ENCODE measurements around the gene MAGOHB.

Gene MAGOHB

DNA sequence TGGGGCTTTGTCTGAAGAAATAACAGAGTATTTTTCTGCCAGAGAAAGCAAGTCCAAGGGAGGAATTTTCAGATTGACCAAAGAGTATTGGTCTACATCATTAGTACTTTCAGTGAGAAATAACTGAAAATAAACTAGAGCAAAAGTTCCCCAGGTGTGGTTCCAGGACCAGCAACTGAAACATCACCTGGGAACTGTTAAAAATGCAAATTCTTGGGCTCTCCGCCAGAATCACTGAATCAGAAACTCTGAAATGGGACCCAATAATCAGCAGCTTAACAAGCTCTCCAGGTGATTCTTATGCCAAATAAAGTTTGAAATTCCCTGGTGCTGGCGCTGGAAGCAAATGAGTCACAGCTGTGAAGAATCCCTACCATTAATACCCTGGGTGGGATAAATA is 55.6 kb downstream of the MAGOHB start:
- Histone ChIP-seq H2AK5ac (ENCODE audit: low read length, severe bottlenecking) (no peak overlapping the region), H3K79me1 (replicated peaks; ENCODE audit: low read length, poor library complexity, severe bottlenecking) (no peaks in the 10 kb centered on the region), H3K27me3 (ENCODE audit: control insufficient read depth in 1 of 2, insufficient read depth in 1 of 2, low read length in 2 of 2) (no peaks in the 10 kb centered on the region), H3K27ac (ENCODE audit: low read length, poor library complexity, severe bottlenecking) (no peak overlapping the region), H3K4me2 (ENCODE audit: low read length, poor library complexity, severe bottlenecking) (no peak overlapping the region), H4K8ac (ENCODE audit: low read length) (no peak overlapping the region), H3K4me1 (ENCODE audit: control insufficient read depth, insufficient read depth, low read depth, low read length) (no peaks in the 10 kb centered on the region), H3K9me3 (ENCODE audit: control insufficient read depth, low read length) (peaks cover 7% of the 10 kb centered on the region), H2AFZ (ENCODE audit: low read depth, low read length) (no peak overlapping the region), H3K14ac (ENCODE audit: low read length in 2 of 2) (no peak overlapping the region), H3K23ac (ENCODE audit: low read length in 2 of 2) (no peak overlapping the region), H3K4ac (ENCODE audit: low read depth in 1 of 2, low read length in 2 of 2) (no peak overlapping the region), H2BK5ac (ENCODE audit: low read depth, low read length, poor library complexity, severe bottlenecking) (no peak overlapping the region), H4K91ac (ENCODE audit: low read length) (no peak overlapping the region), H3K18ac (ENCODE audit: low read depth in 1 of 2, low read length in 2 of 2) (no peak overlapping the region), H2BK120ac (ENCODE audit: low read depth, low read length) (no peak overlapping the region), H3K4me3 (ENCODE audit: insufficient read depth in 1 of 2, low read depth in 1 of 2, low read length in 2 of 2) (no peak overlapping the region), H2BK15ac (ENCODE audit: low read depth, poor library complexity, severe bottlenecking) (no peak overlapping the region), H3K36me3 (ENCODE audit: control insufficient read depth in 1 of 2, insufficient read depth in 2 of 2, low read depth in 1 of 2, low read length in 2 of 2) (no peaks in the 10 kb centered on the region), H3K9ac (ENCODE audit: low read length) (no peak overlapping the region), H2BK12ac (ENCODE audit: low read length in 2 of 2) (no peak overlapping the region)
- WGBS = 100% methylated on average over 1 of the region's 2 CpGs
- no peak for DNase-seq

DNA sequence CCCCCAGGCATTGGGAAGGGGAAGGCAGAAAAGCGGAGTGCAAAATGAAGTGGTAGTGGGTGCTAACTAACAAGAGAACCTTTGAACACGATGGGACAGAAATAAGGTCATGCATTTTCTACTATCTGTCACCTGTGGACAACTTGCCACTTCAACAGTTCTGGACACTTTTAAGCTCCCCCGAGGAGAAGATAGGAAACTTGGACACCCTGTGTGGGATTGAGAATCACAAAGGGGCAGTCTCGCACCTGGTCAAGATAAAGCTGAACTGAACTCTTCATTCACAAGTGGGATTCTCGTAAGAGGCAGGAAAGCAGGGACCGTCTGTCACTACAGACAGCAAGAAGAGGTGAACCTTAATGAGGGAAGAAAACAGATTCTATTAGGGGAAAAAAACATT is 56.1 kb downstream of the MAGOHB start:
- H3K9ac ChIP-seq (ENCODE audit: low read length) = no peak overlapping the region
- no peak overlapping the region for H3K4me2 ChIP-seq (ENCODE audit: low read length, poor library complexity, severe bottlenecking)
- WGBS = 73% methylated on average over 6 of the region's 6 CpGs
- H2BK12ac ChIP-seq (ENCODE audit: low read length in 2 of 2) = no peak overlapping the region
- no peak overlapping the region for H2BK5ac ChIP-seq (ENCODE audit: low read depth, low read length, poor library complexity, severe bottlenecking)
- H3K27me3 ChIP-seq (ENCODE audit: control insufficient read depth in 1 of 2, insufficient read depth in 1 of 2, low read length in 2 of 2) = no peaks in the 10 kb centered on the region
- no peak overlapping the region for H2BK15ac ChIP-seq (ENCODE audit: low read depth, poor library complexity, severe bottlenecking)
- H3K4ac ChIP-seq (ENCODE audit: low read depth in 1 of 2, low read length in 2 of 2) = no peak overlapping the region
- H3K4me1 ChIP-seq (ENCODE audit: control insufficient read depth, insufficient read depth, low read depth, low read length) = no peaks in the 10 kb centered on the region
- H3K9me3 ChIP-seq (ENCODE audit: control insufficient read depth, low read length) = peaks cover 7% of the 10 kb centered on the region
- no peaks in the 10 kb centered on the region for H3K36me3 ChIP-seq (ENCODE audit: control insufficient read depth in 1 of 2, insufficient read depth in 2 of 2, low read depth in 1 of 2, low read length in 2 of 2)
- H3K23ac ChIP-seq (ENCODE audit: low read length in 2 of 2) = no peak overlapping the region
- H3K4me3 ChIP-seq (ENCODE audit: insufficient read depth in 1 of 2, low read depth in 1 of 2, low read length in 2 of 2) = no peak overlapping the region
- no peak for DNase-seq
- H4K91ac ChIP-seq (ENCODE audit: low read length) = no peak overlapping the region
- H4K8ac ChIP-seq (ENCODE audit: low read length) = no peak overlapping the region
- H2AK5ac ChIP-seq (ENCODE audit: low read length, severe bottlenecking) = no peak overlapping the region
- no peaks in the 10 kb centered on the region for H3K79me1 ChIP-seq (replicated peaks; ENCODE audit: low read length, poor library complexity, severe bottlenecking)
- H3K14ac ChIP-seq (ENCODE audit: low read length in 2 of 2) = no peak overlapping the region
- H3K27ac ChIP-seq (ENCODE audit: low read length, poor library complexity, severe bottlenecking) = no peak overlapping the region
- no peak overlapping the region for H2BK120ac ChIP-seq (ENCODE audit: low read depth, low read length)
- H3K18ac ChIP-seq (ENCODE audit: low read depth in 1 of 2, low read length in 2 of 2) = no peak overlapping the region
- no peak overlapping the region for H2AFZ ChIP-seq (ENCODE audit: low read depth, low read length)

- Histone ChIP-seq H2BK12ac (ENCODE audit: low read length in 2 of 2) (no peak overlapping the region), H3K36me3 (ENCODE audit: control insufficient read depth in 1 of 2, insufficient read depth in 2 of 2, low read depth in 1 of 2, low read length in 2 of 2) (no peaks in the 10 kb centered on the region), H2BK120ac (ENCODE audit: low read depth, low read length) (no peak overlapping the region), H2BK15ac (ENCODE audit: low read depth, poor library complexity, severe bottlenecking) (no peak overlapping the region), H3K4me1 (ENCODE audit: control insufficient read depth, insufficient read depth, low read depth, low read length) (peaks cover 4% of the 10 kb centered on the region), H3K27ac (ENCODE audit: low read length, poor library complexity, severe bottlenecking) (no peak overlapping the region), H2AFZ (ENCODE audit: low read depth, low read length) (no peak overlapping the region), H3K4ac (ENCODE audit: low read depth in 1 of 2, low read length in 2 of 2) (no peak overlapping the region), H3K4me3 (ENCODE audit: insufficient read depth in 1 of 2, low read depth in 1 of 2, low read length in 2 of 2) (no peak overlapping the region), H3K4me2 (ENCODE audit: low read length, poor library complexity, severe bottlenecking) (no peak overlapping the region), H4K91ac (ENCODE audit: low read length) (no peak overlapping the region), H2AK5ac (ENCODE audit: low read length, severe bottlenecking) (no peak overlapping the region), H3K9me3 (ENCODE audit: control insufficient read depth, low read length) (peaks cover 7% of the 10 kb centered on the region), H3K14ac (ENCODE audit: low read length in 2 of 2) (no peak overlapping the region), H2BK5ac (ENCODE audit: low read depth, low read length, poor library complexity, severe bottlenecking) (no peak overlapping the region), H3K18ac (ENCODE audit: low read depth in 1 of 2, low read length in 2 of 2) (no peak overlapping the region), H4K8ac (ENCODE audit: low read length) (no peak overlapping the region), H3K79me1 (replicated peaks; ENCODE audit: low read length, poor library complexity, severe bottlenecking) (no peaks in the 10 kb centered on the region), H3K23ac (ENCODE audit: low read length in 2 of 2) (no peak overlapping the region), H3K27me3 (ENCODE audit: control insufficient read depth in 1 of 2, insufficient read depth in 1 of 2, low read length in 2 of 2) (no peaks in the 10 kb centered on the region), H3K9ac (ENCODE audit: low read length) (no peak overlapping the region)
- no peak for DNase-seq
- WGBS = 95% methylated on average over 5 of the region's 7 CpGs
Measured at GRCh38 chr12:10554756-10555481, 58.5 kb downstream of the MAGOHB start.

GRCh38 chr12:10554228-10554755 is 59.1 kb downstream of the MAGOHB start:
- 90% methylated on average over 5 of the region's 6 CpGs for WGBS

More at GRCh38 chr12:10554228-10554755, 59.1 kb downstream of the MAGOHB start:
- H3K4ac ChIP-seq (ENCODE audit: low read depth in 1 of 2, low read length in 2 of 2) = no peak overlapping the region
- H2BK120ac ChIP-seq (ENCODE audit: low read depth, low read length) = no peak overlapping the region
- no peak overlapping the region for H3K4me3 ChIP-seq (ENCODE audit: insufficient read depth in 1 of 2, low read depth in 1 of 2, low read length in 2 of 2)
- H3K23ac ChIP-seq (ENCODE audit: low read length in 2 of 2) = no peak overlapping the region
- H3K9ac ChIP-seq (ENCODE audit: low read length) = no peak overlapping the region
- H3K4me1 ChIP-seq (ENCODE audit: control insufficient read depth, insufficient read depth, low read depth, low read length) = peaks cover 4% of the 10 kb centered on the region
- no peak overlapping the region for H4K91ac ChIP-seq (ENCODE audit: low read length)
- no peak overlapping the region for H2AK5ac ChIP-seq (ENCODE audit: low read length, severe bottlenecking)
- H3K18ac ChIP-seq (ENCODE audit: low read depth in 1 of 2, low read length in 2 of 2) = no peak overlapping the region
- H4K8ac ChIP-seq (ENCODE audit: low read length) = no peak overlapping the region
- no peak overlapping the region for H3K27ac ChIP-seq (ENCODE audit: low read length, poor library complexity, severe bottlenecking)
- H3K14ac ChIP-seq (ENCODE audit: low read length in 2 of 2) = no peak overlapping the region
- H3K4me2 ChIP-seq (ENCODE audit: low read length, poor library complexity, severe bottlenecking) = no peak overlapping the region
- no peak overlapping the region for H2BK5ac ChIP-seq (ENCODE audit: low read depth, low read length, poor library complexity, severe bottlenecking)
- peaks cover 7% of the 10 kb centered on the region for H3K9me3 ChIP-seq (ENCODE audit: control insufficient read depth, low read length)
- DNase-seq = no peak
- H2AFZ ChIP-seq (ENCODE audit: low read depth, low read length) = no peak overlapping the region
- no peak overlapping the region for H2BK15ac ChIP-seq (ENCODE audit: low read depth, poor library complexity, severe bottlenecking)
- no peak overlapping the region for H2BK12ac ChIP-seq (ENCODE audit: low read length in 2 of 2)
- no peaks in the 10 kb centered on the region for H3K36me3 ChIP-seq (ENCODE audit: control insufficient read depth in 1 of 2, insufficient read depth in 2 of 2, low read depth in 1 of 2, low read length in 2 of 2)
- H3K27me3 ChIP-seq (ENCODE audit: control insufficient read depth in 1 of 2, insufficient read depth in 1 of 2, low read length in 2 of 2) = no peaks in the 10 kb centered on the region
- H3K79me1 ChIP-seq (replicated peaks; ENCODE audit: low read length, poor library complexity, severe bottlenecking) = no peaks in the 10 kb centered on the region

Measured in mesenchymal stem cell (in vitro differentiated cells and primary cell).